Body of pancreas (tissue), 4 donors: ENCODE data around the gene WNK1.

Experiments used
- POLR2A ChIP-seq, 3 donors: fragments of 450-650 bp; IDR thresholded peaks; one replicate each; pipeline ENCODE4 v1.6.1; 2016; ENCODE audit warnings: antibody characterized with exemption in 3 of 3, mild to moderate bottlenecking in 2 of 3
- TF ChIP-seq, protein P1 (sequence below), 7 experiments: fragments of 450-650 bp in 4 of 7; fragments of 200-600 bp in 3 of 7; sonication (generic) in 3 of 7; IDR thresholded peaks; one replicate each; pipeline ENCODE4 v1.5.1; 2016 to 2019; ENCODE audit warnings: antibody characterized with exemption in 7 of 7

DNA sequence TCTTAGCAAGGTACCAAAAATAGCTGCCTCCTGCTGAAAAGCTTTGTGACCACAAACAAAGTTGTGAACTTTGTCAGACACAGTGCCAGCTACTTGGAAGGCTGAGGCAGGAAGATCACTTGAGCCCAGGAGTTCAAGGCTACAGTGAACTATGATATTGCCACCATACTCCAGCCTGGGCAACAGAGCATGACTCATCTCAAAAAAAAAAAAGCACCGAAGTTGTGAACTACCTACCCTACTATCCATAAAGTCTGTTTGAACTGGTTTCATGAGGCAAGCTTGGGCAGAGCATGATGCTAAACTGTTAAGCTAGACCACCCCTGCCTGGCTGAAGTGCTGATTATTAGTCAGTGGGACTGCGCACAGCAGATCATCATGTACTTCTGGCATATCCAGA is 121.6 kb downstream of the WNK1 start:
- TF ChIP-seq, protein P1, sequence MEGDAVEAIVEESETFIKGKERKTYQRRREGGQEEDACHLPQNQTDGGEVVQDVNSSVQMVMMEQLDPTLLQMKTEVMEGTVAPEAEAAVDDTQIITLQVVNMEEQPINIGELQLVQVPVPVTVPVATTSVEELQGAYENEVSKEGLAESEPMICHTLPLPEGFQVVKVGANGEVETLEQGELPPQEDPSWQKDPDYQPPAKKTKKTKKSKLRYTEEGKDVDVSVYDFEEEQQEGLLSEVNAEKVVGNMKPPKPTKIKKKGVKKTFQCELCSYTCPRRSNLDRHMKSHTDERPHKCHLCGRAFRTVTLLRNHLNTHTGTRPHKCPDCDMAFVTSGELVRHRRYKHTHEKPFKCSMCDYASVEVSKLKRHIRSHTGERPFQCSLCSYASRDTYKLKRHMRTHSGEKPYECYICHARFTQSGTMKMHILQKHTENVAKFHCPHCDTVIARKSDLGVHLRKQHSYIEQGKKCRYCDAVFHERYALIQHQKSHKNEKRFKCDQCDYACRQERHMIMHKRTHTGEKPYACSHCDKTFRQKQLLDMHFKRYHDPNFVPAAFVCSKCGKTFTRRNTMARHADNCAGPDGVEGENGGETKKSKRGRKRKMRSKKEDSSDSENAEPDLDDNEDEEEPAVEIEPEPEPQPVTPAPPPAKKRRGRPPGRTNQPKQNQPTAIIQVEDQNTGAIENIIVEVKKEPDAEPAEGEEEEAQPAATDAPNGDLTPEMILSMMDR (IDR thresholded peaks at IDR 0.05) = no peak
- TF ChIP-seq POLR2A (IDR thresholded peaks at IDR 0.05) = no peak
